ENCODE results near the gene CYP2R1.

DNA sequence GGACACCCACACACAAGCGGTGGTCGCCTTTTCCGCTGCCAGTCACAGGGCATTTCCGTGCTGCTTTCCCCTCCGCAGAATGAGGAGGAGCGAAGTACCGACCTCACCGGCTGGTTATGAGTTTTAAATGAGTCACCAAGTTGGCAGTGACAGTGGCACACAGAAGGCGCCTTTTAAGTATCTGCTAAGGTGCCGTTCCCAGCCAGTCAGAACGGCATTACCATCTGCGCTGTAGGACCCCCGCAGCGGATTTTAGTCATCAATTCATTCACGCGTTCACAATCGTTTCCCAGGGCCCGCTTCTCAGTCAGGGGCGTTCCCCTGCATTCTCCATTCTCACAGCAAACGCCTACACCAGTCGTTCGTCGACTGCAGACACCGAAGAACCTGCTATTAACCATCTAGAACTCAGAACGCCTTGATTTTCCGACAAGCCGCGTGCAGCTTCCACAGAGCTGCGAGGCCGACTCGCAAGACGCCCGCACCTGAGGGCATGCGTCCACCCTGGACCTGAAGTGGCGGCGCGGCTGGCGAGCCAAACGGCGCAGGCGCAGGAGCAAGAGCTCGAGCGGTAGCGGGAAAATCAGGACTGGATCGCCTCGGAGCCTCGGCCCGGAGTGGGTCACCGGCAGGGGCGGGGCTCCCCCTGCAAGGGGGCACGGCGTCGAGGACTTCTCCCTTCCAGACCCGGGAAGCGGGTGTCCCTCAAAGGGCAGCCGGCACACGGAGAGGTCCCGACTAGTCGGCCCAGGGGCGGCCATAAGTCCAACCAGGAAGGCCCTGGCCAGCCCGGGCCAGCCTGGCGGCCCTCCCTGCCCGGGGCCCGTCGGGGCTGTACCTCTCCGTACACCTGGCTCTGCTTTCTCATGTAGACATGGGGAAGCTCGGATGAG is 642 bp downstream of the CYP2R1 start:
- TF ChIP-seq ZBTB7A (IDR thresholded peaks at IDR 0.05; ENCODE audit: low read depth) (no peak), TAF1 (IDR thresholded peaks at IDR 0.05; ENCODE audit: low read depth) (no peak; the same call in 1 of the 2 replicates), CREB1 (IDR thresholded peaks at IDR 0.05; ENCODE audit: low read depth) (no peak), RAD21 (IDR thresholded peaks at IDR 0.05; ENCODE audit: low read depth) (no peak; the same call in 1 of the 2 replicates)
- TF ChIP-seq, protein P1, sequence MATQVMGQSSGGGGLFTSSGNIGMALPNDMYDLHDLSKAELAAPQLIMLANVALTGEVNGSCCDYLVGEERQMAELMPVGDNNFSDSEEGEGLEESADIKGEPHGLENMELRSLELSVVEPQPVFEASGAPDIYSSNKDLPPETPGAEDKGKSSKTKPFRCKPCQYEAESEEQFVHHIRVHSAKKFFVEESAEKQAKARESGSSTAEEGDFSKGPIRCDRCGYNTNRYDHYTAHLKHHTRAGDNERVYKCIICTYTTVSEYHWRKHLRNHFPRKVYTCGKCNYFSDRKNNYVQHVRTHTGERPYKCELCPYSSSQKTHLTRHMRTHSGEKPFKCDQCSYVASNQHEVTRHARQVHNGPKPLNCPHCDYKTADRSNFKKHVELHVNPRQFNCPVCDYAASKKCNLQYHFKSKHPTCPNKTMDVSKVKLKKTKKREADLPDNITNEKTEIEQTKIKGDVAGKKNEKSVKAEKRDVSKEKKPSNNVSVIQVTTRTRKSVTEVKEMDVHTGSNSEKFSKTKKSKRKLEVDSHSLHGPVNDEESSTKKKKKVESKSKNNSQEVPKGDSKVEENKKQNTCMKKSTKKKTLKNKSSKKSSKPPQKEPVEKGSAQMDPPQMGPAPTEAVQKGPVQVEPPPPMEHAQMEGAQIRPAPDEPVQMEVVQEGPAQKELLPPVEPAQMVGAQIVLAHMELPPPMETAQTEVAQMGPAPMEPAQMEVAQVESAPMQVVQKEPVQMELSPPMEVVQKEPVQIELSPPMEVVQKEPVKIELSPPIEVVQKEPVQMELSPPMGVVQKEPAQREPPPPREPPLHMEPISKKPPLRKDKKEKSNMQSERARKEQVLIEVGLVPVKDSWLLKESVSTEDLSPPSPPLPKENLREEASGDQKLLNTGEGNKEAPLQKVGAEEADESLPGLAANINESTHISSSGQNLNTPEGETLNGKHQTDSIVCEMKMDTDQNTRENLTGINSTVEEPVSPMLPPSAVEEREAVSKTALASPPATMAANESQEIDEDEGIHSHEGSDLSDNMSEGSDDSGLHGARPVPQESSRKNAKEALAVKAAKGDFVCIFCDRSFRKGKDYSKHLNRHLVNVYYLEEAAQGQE (IDR thresholded peaks at IDR 0.05; ENCODE audit: low read depth), result no peak

All from Ishikawa (cell line).